ENCODE measurements around the gene MC1R. TPM values are rescaled to one million over a fixed set of nuclear protein-coding genes. Genes with fewer than 3 reads are reported as not detected.

The MC1R gene
- total and polyA plus RNA-seq, 8 donors, result 1.3 to 11.3 (median 2.9) TPM

DNA sequence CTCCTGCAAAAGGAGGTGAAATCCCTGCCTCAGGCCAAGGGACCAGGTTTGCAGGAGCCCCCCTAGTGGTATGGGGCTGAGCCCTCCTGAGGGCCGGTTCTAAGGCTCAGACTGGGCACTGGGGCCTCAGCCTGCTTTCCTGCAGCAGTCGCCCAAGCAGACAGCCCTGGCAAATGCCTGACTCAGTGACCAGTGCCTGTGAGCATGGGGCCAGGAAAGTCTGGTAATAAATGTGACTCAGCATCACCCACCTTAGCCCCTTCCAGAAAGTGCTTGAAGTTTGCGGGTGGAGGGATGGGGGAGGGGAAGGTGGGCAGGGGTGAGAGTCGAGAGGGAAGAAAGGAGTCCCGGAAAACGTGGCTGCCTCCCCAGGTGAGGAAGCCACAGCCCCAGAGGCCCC, 2.1 kb downstream of the MC1R start:
- TF ChIP-seq, protein P1, sequence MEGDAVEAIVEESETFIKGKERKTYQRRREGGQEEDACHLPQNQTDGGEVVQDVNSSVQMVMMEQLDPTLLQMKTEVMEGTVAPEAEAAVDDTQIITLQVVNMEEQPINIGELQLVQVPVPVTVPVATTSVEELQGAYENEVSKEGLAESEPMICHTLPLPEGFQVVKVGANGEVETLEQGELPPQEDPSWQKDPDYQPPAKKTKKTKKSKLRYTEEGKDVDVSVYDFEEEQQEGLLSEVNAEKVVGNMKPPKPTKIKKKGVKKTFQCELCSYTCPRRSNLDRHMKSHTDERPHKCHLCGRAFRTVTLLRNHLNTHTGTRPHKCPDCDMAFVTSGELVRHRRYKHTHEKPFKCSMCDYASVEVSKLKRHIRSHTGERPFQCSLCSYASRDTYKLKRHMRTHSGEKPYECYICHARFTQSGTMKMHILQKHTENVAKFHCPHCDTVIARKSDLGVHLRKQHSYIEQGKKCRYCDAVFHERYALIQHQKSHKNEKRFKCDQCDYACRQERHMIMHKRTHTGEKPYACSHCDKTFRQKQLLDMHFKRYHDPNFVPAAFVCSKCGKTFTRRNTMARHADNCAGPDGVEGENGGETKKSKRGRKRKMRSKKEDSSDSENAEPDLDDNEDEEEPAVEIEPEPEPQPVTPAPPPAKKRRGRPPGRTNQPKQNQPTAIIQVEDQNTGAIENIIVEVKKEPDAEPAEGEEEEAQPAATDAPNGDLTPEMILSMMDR (IDR thresholded peaks at IDR 0.05), result no peak
- no peak for TF ChIP-seq POLR2AphosphoS5 (IDR thresholded peaks at IDR 0.05)
- TF ChIP-seq EP300 (IDR thresholded peaks at IDR 0.05), result no peak
- no peak for TF ChIP-seq POLR2A (IDR thresholded peaks at IDR 0.05)
- H3K4me1 ChIP-seq, result peaks cover 51 to 87% (median 67%) of the 10 kb centered on the region in 4 donors
- intact Hi-C loops (cut with DNase I; ENCODE audit: low total_unique reads), result no loop called here

DNA sequence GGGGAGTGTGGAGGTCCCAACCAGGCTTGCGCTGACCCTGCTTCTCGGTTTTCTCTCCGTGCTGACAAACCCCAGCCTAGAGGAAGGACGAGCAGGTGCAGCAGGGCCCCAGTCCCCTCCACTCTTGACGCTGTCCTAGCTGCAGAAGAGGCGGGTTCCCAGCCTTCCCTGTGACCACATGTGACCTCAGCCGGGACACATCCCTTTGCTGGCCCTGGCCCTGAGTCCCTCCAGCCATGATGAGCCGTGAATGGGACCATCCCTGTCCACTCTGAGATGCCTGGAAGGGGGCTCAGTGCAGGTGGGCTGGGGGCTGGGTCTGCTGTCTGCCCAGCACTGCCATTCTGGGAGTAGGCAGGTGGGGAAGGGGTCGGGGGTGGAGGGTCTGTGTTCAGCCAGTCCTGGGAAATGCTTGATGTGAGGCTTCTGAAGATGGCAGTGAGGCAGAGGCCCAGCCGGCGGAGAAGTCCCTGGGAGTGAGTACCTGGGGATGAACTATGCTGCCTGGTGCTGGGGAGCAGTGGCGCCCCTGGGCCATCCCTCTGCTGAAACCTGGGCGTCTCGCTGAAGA, 2.6 kb downstream of the MC1R start:
- intact Hi-C loops (cut with DNase I; ENCODE audit: low total_unique reads), result no loop called here
- peaks cover 18 to 87% (median 46%) of the 10 kb centered on the region in 3 donors for H3K27me3 ChIP-seq
- H3K4me1 ChIP-seq, result peaks cover 56 to 92% (median 72%) of the 10 kb centered on the region in 4 donors
- H3K27ac ChIP-seq, result peak overlapping the region; percentile 70 to 90 (median 85)
- no peaks in the 10 kb centered on the region for H3K36me3 ChIP-seq
- H3K4me3 ChIP-seq, result no peak overlapping the region
- 31 to 53% (median 43%) methylated on average over 7 to 14 of the region's 14 CpGs for WGBS, 5 donors
- DNase-seq, result no peak
- TF ChIP-seq EP300 (IDR thresholded peaks at IDR 0.05) (no peak), POLR2A (IDR thresholded peaks at IDR 0.05) (no peak), POLR2AphosphoS5 (IDR thresholded peaks at IDR 0.05) (no peak)
- TF ChIP-seq, protein P1 (IDR thresholded peaks at IDR 0.05), result no peak
- H3K9me3 ChIP-seq, result no peaks in the 10 kb centered on the region

More for the DNA sequence above, 2.1 kb downstream of the MC1R start:
- DNase-seq, result no peak
- no peaks in the 10 kb centered on the region for H3K36me3 ChIP-seq
- peaks cover 18 to 82% (median 41%) of the 10 kb centered on the region in 3 donors for H3K27me3 ChIP-seq
- WGBS, 5 donors, result 39 to 45% (median 41%) methylated on average over 6 of the region's 6 CpGs
- H3K4me3 ChIP-seq, result no peak overlapping the region
- H3K27ac ChIP-seq, result peak overlapping the region in 3 of 5 donors; percentile 82 to 90 (median 89)
- no peaks in the 10 kb centered on the region for H3K9me3 ChIP-seq

DNA sequence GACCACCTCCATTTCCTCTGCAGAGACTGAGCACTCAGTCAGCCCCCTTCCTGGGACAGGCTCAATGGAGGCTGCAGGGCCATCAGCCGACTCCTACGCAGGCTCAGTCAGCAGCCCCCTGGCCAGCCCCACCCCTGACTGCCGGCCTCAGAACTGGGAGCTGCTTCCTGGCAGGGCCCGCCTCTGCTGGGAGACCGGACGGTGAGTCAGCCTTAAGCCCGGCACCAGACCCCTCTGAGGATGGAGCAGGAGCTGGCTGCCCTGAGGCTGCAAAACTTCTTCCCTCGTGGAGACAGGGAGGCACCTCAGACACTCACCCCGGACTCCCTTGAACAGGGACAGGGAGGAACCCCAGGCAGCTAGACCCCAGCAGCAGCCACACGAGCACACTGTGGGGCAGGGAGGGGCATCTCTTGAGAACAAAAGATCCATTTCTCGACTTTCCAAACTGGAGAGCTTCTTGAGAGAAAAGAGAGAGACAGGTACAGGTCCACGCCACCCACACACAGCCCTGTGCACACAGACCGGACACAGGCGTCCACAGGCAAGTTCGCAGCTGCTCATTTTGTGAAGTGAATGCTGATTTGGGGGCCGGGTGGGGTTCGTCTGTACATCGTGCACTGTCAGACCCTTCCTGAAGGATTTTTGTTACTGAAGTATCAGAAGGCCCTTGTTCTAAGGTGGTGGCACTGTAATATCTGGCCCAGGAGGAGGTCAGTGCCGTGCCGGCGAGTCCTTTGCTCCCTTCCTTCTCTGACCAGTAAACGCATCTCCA, 3.2 kb downstream of the MC1R start:
- Histone ChIP-seq H3K36me3 (no peaks in the 10 kb centered on the region), H3K27ac (peak overlapping the region; percentile 70 to 90 (median 85)), H3K4me3 (peak overlapping the region; percentile 51 to 59 (median 58)), H3K9me3 (no peaks in the 10 kb centered on the region), H3K27me3 (peaks cover 18 to 93% (median 51%) of the 10 kb centered on the region in 3 donors), H3K4me1 (peaks cover 60 to 98% (median 77%) of the 10 kb centered on the region in 4 donors)
- peak; percentile 58 to 91 for DNase-seq
- TF ChIP-seq POLR2AphosphoS5 (IDR thresholded peaks at IDR 0.05) (peak in 2 of 3 donors; percentile 66 to 84), POLR2A (IDR thresholded peaks at IDR 0.05) (no peak)
- TF ChIP-seq, protein P1 (IDR thresholded peaks at IDR 0.05), result no peak
- 4 to 6% (median 5%) methylated on average over 11 to 22 of the region's 22 CpGs for WGBS, 5 donors
- intact Hi-C loops (cut with DNase I; ENCODE audit: low total_unique reads), result no loop called here

DNA sequence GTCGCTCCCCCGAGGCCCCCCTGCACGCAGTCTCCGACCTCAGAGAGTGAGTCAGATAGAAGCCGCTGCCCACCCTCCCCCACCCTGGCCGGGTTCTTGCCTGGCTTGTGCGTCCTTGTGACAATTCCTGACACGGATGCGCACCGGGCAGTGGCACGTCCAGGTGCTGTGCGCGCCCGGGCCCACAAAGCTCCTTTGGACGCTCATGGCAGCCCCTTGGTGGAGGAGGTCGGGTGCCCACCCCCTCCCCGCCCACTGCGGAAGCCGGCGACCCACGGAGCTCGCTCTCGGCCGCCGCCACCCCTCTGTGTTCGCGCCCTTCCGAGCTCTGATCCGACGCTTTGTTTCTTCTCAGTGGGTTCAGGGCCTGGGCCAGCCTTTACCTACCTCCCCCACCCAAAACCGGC, 3.8 kb downstream of the MC1R start:
- 0 to 6% (median 1%) methylated on average over 3 to 31 of the region's 31 CpGs for whole genome bisulfite sequencing, 5 donors
- H3K27me3 ChIP-seq, result peaks cover 18 to 99% (median 51%) of the 10 kb centered on the region in 3 donors
- no peaks in the 10 kb centered on the region for H3K9me3 ChIP-seq
- TF ChIP-seq EP300 (IDR thresholded peaks at IDR 0.05) (no peak), POLR2AphosphoS5 (IDR thresholded peaks at IDR 0.05) (peak in 2 of 3 donors; percentile 33 to 40), POLR2A (IDR thresholded peaks at IDR 0.05) (no peak)
- TF ChIP-seq, protein P1 (IDR thresholded peaks at IDR 0.05), result no peak
- H3K27ac ChIP-seq, result peak overlapping the region; percentile 70 to 90 (median 85)
- no peaks in the 10 kb centered on the region for H3K36me3 ChIP-seq
- DNase-seq, result peak; percentile 50 to 85
- H3K4me1 ChIP-seq, result peaks cover 60 to 94% (median 72%) of the 10 kb centered on the region in 4 donors
- intact Hi-C loops (cut with DNase I; ENCODE audit: low total_unique reads), result no loop called here
- H3K4me3 ChIP-seq, result peak overlapping the region; percentile 51 to 59 (median 58)

Measured in stomach (tissue), 9 donors.